ENCODE data around the gene CXCL11.

- TF ChIP-seq CTCF (IDR thresholded peaks at IDR 0.05; ENCODE audit: low read length), result no peak
- TF ChIP-seq EZH2 (IDR thresholded peaks at IDR 0.05; ENCODE audit: borderline replicate concordance, low read length), result no peak
These were observed 19.5 kb downstream of the CXCL11 start for GRCh38 chr4:76016393-76016792.

All from OCI-LY1 (cell line).